ENCODE measurements around the gene RFC2. TPM values are rescaled to one million over a fixed set of nuclear protein-coding genes. Genes with fewer than 3 reads are reported as not detected.

Gene RFC2
- polyA plus RNA-seq, 4 donors, result 31.4 to 43.6 (median 38.5) TPM

DNA sequence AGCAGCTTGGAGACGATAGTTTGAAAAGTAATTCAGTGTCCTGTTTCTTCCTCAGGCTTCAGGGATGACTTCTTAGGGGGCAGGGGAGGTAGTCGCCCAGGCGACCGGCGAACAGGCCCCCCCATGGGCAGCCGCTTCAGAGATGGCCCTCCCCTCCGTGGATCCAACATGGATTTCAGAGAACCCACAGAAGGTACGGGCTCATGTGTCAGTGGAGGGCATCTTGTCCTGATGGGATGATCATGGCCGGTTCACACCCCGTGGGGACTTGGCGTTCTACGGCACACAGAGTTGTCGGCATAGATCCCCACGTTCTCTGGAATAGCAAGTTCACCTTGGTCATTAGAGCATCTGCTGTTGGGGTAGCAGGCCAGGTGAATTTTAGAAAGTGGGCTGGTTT is 59.5 kb downstream of the RFC2 start:
- no peak for DNase-seq (ENCODE audit: low read depth in 4 of 4, low spot score in 3 of 4)

DNA sequence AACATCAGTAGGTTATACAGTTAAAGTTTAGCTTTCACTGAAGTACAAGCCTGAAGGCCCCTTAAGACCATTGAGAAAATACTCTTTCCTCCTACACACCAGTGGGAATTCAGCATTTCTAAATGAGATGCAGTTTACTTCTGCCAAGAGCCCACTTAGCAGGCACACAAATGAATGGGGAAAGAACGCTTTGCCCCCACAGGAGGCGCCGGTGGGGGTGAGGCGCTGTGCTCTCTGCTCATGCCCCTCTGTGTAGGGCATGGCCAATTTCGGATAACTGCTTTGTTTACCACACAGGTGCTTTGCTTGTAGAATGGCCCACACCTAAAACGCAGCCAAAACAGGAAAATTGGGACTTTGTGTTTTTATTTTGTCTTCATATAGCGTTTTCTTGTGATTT is 60.3 kb downstream of the RFC2 start:
- no peak for DNase-seq (ENCODE audit: low read depth in 4 of 4, low spot score in 3 of 4)

- no peak for DNase-seq (ENCODE audit: low read depth in 4 of 4, low spot score in 3 of 4)
These were observed 61.1 kb downstream of the RFC2 start for GRCh38 chr7:74193054-74193453.

DNA sequence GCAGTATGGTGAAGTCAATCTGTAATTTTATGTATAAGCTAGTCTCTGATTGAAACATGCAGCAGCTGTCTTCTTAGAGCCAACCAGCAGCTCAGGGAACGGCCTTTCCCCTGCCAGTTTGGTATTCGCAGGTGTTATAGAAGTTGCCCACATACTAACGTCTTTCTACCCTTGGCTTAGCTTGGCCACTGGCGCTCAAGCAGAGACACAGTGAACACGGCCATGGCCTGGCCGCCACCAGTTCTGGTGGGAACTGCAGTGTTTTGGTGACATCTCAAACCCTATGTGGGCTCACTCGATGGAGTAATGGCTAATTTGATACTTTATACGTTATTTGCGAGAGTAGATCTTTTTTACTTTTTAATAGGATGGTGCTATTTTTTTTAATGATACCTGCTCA is 63.0 kb downstream of the RFC2 start:
- no peak for DNase-seq (ENCODE audit: low read depth in 4 of 4, low spot score in 3 of 4)

- no peak for DNase-seq (ENCODE audit: low read depth in 4 of 4, low spot score in 3 of 4)
These were observed 63.9 kb downstream of the RFC2 start for GRCh38 chr7:74190259-74190658.

DNA sequence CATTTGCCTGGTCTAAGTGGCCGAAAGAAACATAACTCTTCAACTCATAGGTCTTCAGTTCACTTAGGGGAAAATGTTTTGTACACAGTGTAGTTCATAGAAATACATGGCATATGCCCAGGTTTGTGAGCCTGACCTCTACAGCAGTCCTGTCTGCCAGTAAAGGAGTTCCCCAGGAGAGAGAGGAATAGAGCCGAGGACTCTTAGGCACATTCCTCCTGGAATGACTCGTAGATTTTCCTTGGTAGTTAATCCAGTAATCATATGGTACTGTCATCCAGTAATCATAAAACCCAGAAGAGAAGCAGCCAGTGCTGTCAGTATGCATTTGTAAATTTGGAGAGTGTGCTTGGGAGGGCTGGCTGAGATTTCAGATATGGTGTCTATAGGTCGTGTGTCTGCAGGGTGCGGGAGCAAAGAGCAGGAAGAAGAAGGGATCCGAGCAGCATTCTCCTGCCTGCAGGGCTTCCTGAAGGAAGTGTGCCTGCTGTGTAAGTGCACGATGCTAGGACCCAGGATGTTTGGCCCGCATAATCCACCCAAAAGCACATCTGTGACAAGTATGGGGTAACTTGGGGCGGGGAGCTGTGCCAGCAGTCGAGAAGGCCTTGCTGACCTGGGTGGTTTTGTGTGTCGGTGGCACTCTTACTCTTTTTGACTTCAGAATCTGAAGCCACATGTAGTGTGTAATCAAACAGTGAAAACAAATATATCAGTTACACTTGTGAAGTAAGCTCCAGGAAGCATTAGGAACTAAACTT is 66.1 kb downstream of the RFC2 start:
- no peak for DNase-seq (ENCODE audit: low read depth in 4 of 4, low spot score in 3 of 4)

- DNase-seq (ENCODE audit: low read depth in 4 of 4, low spot score in 3 of 4), result no peak
These were observed 68.6 kb downstream of the RFC2 start for GRCh38 chr7:74185636-74186035.

- no peak for DNase-seq (ENCODE audit: low read depth in 4 of 4, low spot score in 3 of 4)
These were observed 69.2 kb downstream of the RFC2 start for GRCh38 chr7:74185016-74185415.

DNA sequence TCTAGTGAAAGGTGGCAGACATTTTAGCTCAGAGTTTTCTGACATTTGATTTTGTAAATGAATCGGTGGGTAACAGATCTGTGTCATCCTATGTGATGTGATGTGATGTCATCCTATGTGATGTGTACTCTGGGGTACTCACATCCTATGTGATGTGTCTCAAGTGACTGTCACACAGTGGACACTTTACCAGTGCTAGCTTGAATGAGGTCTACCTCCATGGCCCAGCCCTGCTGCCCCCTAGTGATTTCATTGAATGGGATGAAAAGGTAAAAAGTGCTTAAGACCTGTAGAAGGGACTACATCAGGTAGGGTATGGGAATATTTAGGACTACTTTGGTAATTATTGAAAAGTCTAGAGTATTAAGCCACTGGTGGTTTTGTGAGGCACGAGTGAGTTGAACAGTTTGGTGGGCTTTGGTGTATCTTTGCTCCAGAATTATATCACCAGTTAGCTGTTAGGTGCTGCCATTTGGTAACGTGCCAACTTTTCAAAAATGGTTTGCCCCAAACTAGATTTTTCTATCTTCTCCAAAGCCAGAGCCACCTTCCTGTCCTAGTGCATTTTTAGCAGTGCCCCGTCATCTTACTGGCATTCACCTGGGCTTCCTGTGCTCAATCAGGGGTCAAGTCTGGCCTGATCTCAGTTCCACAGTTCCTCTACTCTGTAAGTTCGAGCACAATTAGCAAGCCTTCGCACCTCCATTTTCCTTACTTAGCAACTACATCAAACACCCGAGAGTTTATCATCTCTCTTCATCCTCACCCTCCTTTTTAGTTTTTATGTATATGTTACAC is 70.3 kb downstream of the RFC2 start:
- DNase-seq (ENCODE audit: low read depth in 4 of 4, low spot score in 3 of 4), result no peak

DNA sequence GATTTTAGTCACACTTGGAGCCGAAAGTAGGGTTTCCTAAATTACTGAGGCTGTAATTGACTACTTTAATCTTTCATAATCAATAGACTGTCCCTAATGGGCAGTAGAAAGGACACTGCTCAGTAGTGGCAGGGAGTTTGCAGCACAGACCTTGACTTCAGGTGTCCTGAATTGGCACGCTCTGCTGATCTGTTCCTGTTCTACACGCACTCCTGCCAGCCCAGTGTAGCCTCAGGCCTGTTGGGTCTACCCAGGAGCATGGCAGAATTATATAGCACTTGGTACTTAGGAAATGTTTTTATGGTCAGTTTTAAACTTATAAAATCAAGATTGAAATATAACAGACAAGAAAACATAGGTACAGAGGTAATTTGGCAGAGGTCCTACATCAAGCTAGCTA is 71.1 kb downstream of the RFC2 start:
- no peak for DNase-seq (ENCODE audit: low read depth in 4 of 4, low spot score in 3 of 4)

- DNase-seq (ENCODE audit: low read depth in 4 of 4, low spot score in 3 of 4), result no peak
These were observed 71.6 kb downstream of the RFC2 start for GRCh38 chr7:74182453-74183090.

DNA sequence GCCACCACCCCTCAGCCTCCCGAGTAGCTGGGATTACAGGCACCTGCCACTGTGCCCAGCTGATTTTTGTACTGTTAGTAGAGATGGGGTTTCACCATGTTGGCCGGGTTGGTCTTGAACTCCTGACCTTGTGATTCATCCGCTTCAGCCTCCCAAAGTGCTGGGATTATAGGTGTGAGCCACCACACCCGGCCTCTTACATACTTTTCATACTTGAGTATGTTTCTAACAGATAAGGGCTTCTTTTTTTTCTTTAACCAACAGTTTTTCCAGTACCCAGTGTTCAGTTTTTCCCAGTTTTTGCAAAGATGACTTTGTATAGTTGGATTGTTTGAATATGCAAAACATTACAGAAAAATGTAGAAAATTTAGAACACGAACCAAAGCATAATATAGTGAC is 72.4 kb downstream of the RFC2 start:
- DNase-seq (ENCODE audit: low read depth in 4 of 4, low spot score in 3 of 4), result no peak

Other genes starting within 250 kb of the RFC2 start
- 100 to 1,000 TPM in 2 of 4 donors, 10 to 100 TPM in 2; 63.7 to 549 (median 104) TPM for gene ELN, start 226.2 kb downstream of the RFC2 start, polyA plus RNA-seq (ENCODE audit: insufficient read length in 4 of 4)
- gene LIMK1, start 170.6 kb downstream of the RFC2 start, polyA plus RNA-seq (ENCODE audit: insufficient read length in 4 of 4), result 10 to 100 TPM; 22.4 to 26.2 (median 23.1) TPM
- 100 to 1,000 TPM; 250 to 310 (median 276) TPM for gene EIF4H, start 80.0 kb downstream of the RFC2 start, polyA plus RNA-seq (ENCODE audit: insufficient read length in 4 of 4)
- 1 to 10 TPM; 2.4 to 5.0 (median 3.7) TPM for gene LAT2, start 44.4 kb downstream of the RFC2 start, polyA plus RNA-seq (ENCODE audit: insufficient read length in 4 of 4)
- gene CLIP2, start 35.0 kb upstream of the RFC2 start, polyA plus RNA-seq (ENCODE audit: insufficient read length in 4 of 4), result 10 to 100 TPM; 21.8 to 30.2 (median 26.4) TPM
- gene GTF2IRD1, start 199.5 kb upstream of the RFC2 start, polyA plus RNA-seq (ENCODE audit: insufficient read length in 4 of 4), result 10 to 100 TPM; 35.2 to 60.0 (median 50.9) TPM

Measured in left renal pelvis (tissue), 4 donors.